ENCODE measurements around the gene C5.
"Not testable (repeated sequence)": the region's sequence is repeated elsewhere in the genome, so short reads cannot be mapped to it uniquely, and the experiment has no call there.

Gene C5

GRCh38 chr9:121050128-121050988 lies at the start of gene C5:
TSS of gene C5 (minus strand) at chr9:121050275. CDS start at chr9:121050246, 29 bp downstream.
- DNase-seq: no peak

GRCh38 chr9:121098567-121099198 lies 48.6 kb upstream of the C5 start:
- no peak for DNase-seq

GRCh38 chr9:121095057-121095456 lies 45.0 kb upstream of the C5 start:
- no peak for DNase-seq

GRCh38 chr9:121090743-121091142 lies 40.7 kb upstream of the C5 start:
- not testable (repeated sequence) for DNase-seq

GRCh38 chr9:121088576-121088975 lies 38.5 kb upstream of the C5 start:
- DNase-seq: no peak

GRCh38 chr9:121085661-121086060 lies 35.6 kb upstream of the C5 start:
- DNase-seq: no peak

GRCh38 chr9:121082075-121082474 lies 32.0 kb upstream of the C5 start:
- DNase-seq: no peak

GRCh38 chr9:121075251-121076036 lies 25.4 kb upstream of the C5 start:
- peak in 1 of 2 experiments; percentile 46 for DNase-seq

- peak; percentile 87 to 89 for DNase-seq
Measured at GRCh38 chr9:121074370-121075250, 24.5 kb upstream of the C5 start, which contains the start of gene CNTRL. TSS of gene CNTRL (plus strand) at chr9:121074955. CDS start at chr9:121088327, 13,372 bp downstream.

- no peak for DNase-seq
Measured at GRCh38 chr9:121073038-121073437, 23.0 kb upstream of the C5 start.

GRCh38 chr9:121071756-121072421 lies 21.8 kb upstream of the C5 start:
- no peak for DNase-seq

GRCh38 chr9:121071370-121071755 lies 21.3 kb upstream of the C5 start:
- DNase-seq: no peak

- no peak for DNase-seq
Measured at GRCh38 chr9:121069396-121069795, 19.3 kb upstream of the C5 start.

- DNase-seq: no peak
Measured at GRCh38 chr9:121067640-121068039, 17.6 kb upstream of the C5 start.

GRCh38 chr9:121066850-121067249 lies 16.8 kb upstream of the C5 start:
- no peak for DNase-seq

GRCh38 chr9:121059998-121060636 lies 10.0 kb upstream of the C5 start:
- DNase-seq: peak; percentile 21 to 50

GRCh38 chr9:121059513-121059912 lies 9.4 kb upstream of the C5 start:
- DNase-seq: no peak

- no peak for DNase-seq
Measured at GRCh38 chr9:121057821-121058220, 7.7 kb upstream of the C5 start.

- no peak for DNase-seq
Measured at GRCh38 chr9:121055642-121056143, 5.6 kb upstream of the C5 start.

- no peak for DNase-seq
Measured at GRCh38 chr9:121053544-121053943, 3.5 kb upstream of the C5 start.

- DNase-seq: no peak
Measured at GRCh38 chr9:121048618-121049017, 1.5 kb downstream of the C5 start.
